Upper lobe of left lung (tissue), 4 donors: ENCODE results near the gene PARK7.

Experiments
- POLR2AphosphoS5 ChIP-seq, 2 donors: sonication (generic); formaldehyde crosslinking; IDR thresholded peaks; one replicate each; pipeline ENCODE4 v1.5.1; 2017; ENCODE audit warnings: antibody characterized with exemption in 2 of 2
- TF ChIP-seq, protein P1 (sequence below), 6 experiments: fragments of 450-650 bp in 4 of 6; fragments of 200-600 bp in 2 of 6; sonication (generic) in 2 of 6; IDR thresholded peaks; one replicate each; pipeline ENCODE4 v1.5.1; 2016 to 2019; ENCODE audit warnings: antibody characterized with exemption in 6 of 6

DNA sequence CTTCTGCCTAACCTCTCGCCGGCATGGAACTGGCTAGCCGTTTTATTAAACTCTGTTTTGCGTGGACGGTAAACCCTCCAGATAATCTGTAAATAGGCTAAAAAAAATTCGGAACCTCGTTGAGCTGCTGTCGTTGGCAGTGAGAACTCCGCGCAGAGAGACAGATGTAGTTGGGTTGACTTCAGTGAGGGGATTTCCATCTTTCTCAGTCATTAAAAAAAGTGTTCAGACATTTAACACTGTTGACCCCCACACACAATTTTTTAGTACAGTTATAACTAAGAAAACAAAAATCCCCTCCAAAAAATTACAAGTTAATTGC, 464 bp downstream of the PARK7 start:
- TF ChIP-seq, protein P1, sequence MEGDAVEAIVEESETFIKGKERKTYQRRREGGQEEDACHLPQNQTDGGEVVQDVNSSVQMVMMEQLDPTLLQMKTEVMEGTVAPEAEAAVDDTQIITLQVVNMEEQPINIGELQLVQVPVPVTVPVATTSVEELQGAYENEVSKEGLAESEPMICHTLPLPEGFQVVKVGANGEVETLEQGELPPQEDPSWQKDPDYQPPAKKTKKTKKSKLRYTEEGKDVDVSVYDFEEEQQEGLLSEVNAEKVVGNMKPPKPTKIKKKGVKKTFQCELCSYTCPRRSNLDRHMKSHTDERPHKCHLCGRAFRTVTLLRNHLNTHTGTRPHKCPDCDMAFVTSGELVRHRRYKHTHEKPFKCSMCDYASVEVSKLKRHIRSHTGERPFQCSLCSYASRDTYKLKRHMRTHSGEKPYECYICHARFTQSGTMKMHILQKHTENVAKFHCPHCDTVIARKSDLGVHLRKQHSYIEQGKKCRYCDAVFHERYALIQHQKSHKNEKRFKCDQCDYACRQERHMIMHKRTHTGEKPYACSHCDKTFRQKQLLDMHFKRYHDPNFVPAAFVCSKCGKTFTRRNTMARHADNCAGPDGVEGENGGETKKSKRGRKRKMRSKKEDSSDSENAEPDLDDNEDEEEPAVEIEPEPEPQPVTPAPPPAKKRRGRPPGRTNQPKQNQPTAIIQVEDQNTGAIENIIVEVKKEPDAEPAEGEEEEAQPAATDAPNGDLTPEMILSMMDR (IDR thresholded peaks at IDR 0.05): no peak
- no peak for TF ChIP-seq POLR2AphosphoS5 (IDR thresholded peaks at IDR 0.05)
